HG03064 (cell line): ENCODE results near the gene CAMTA1.

Source experiments
- ATAC-seq: cut with Tn5 transposase; IDR thresholded peaks from one replicate; pipeline ENCODE4 v1.9.1; 2021; ENCODE audit warnings: low read depth; ENCODE audit not compliant: unreplicated experiment

Gene CAMTA1

GRCh38 chr1:7583291-7584096, 798.2 kb downstream of the CAMTA1 start:
- no peak for ATAC-seq

GRCh38 chr1:7584157-7584556, 798.9 kb downstream of the CAMTA1 start:
- ATAC-seq, result no peak

- no peak for ATAC-seq
These were observed 799.4 kb downstream of the CAMTA1 start for GRCh38 chr1:7584643-7585042.

GRCh38 chr1:7585216-7585907, 800.1 kb downstream of the CAMTA1 start:
- no peak for ATAC-seq

DNA sequence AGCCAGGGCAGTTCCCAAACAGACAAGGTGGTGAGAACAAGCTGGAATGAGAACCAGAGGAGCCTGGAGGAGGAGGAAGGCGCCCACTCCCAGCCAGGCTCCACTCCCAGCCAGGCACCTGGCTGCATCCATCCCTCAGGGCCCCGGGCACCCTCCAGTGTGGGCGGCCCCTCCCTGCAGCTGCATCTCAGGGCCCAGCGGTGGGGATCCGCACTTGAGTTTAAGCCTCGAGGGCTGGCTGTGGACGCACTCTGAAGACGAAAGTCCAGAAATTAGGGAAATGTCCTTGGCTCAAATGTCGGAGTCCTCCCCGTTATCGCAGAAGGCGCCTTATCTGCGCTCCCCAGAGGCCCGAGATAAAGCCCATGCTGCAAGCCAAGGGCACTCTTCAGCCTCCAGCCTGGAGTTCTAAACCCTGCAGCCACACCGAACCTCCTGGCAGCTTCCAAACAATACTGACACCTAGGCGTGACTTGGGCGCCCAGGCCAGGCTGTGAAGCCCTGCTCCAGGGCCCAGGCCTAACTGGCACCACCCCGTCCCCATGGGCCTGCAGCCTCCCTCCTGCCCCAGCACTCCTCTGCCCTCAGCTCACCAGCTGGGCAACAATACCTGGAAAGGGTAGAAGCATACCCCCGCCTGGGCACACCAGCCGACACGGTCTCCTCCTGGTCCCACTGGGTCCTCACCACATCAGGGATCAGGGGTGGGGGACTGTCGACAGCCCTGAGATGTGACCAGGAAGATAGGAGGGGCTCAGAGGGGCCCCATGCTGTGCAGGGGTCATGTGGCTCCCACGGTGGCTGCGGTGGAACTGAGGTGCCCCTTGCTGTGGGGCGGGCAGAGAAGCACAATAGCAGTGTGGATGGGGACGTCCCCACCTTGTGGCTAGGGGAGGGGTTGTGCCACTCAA, 801.0 kb downstream of the CAMTA1 start:
- ATAC-seq, result no peak

- no peak for ATAC-seq
These were observed 802.0 kb downstream of the CAMTA1 start for GRCh38 chr1:7587108-7587772.

GRCh38 chr1:7587773-7588456, 802.7 kb downstream of the CAMTA1 start:
- no peak for ATAC-seq

GRCh38 chr1:7588457-7588827, 803.2 kb downstream of the CAMTA1 start:
- ATAC-seq, result no peak

- ATAC-seq, result no peak
These were observed 804.0 kb downstream of the CAMTA1 start for GRCh38 chr1:7589080-7589735.

DNA sequence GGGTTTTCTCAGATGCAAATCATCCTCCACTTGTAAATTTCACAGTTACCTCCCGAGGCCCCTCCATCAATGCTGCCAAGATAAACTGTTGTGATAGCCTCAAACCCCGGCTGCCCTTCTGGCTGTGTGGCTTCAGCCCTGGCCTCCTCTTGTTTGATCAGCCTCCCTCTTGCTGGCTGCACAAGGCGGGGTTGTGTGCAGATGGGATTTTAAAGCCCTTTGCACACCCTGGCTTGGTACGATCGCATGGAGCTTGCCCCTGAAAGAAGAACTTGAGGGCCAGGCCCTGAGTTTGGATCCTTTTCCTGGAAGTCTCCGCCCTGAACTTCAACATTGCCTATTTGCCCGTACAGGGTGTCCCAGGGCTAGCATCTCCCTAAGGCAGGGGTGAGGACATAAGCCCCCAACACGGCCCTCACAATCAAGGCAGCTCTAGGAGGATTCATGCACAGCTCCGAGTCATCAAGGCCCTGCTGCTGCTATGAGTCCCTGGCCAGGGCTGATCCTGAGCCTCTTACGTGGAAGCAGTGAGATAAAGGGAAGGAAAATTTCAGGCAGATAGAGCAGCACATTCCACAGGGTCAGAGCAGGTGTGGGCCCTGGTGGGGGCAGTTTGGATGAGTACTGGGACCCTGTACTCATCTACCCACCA, 804.6 kb downstream of the CAMTA1 start:
- no peak for ATAC-seq

DNA sequence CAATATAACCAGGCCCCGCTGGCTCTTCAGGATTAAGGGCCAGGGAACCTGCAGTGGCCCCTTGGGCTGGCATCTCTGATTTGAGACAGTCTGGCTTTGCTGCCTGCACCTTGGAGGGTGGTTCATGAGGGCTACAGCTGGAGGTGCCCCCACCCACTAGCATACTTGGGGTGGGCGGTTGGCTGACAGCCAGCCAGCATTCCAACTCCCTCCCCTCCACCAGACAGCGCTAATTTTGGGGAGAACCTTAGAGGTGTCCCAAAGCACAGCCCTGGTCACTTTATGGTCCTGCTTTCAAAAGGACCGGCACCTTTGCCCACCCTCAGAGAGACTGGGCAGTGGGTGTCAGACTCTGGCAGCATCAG, 805.2 kb downstream of the CAMTA1 start:
- no peak for ATAC-seq

GRCh38 chr1:7591565-7591964, 806.3 kb downstream of the CAMTA1 start:
- no peak for ATAC-seq

- ATAC-seq, result no peak
These were observed 807.0 kb downstream of the CAMTA1 start for GRCh38 chr1:7592120-7592798.

GRCh38 chr1:7594002-7594713, 808.9 kb downstream of the CAMTA1 start:
- ATAC-seq, result no peak

DNA sequence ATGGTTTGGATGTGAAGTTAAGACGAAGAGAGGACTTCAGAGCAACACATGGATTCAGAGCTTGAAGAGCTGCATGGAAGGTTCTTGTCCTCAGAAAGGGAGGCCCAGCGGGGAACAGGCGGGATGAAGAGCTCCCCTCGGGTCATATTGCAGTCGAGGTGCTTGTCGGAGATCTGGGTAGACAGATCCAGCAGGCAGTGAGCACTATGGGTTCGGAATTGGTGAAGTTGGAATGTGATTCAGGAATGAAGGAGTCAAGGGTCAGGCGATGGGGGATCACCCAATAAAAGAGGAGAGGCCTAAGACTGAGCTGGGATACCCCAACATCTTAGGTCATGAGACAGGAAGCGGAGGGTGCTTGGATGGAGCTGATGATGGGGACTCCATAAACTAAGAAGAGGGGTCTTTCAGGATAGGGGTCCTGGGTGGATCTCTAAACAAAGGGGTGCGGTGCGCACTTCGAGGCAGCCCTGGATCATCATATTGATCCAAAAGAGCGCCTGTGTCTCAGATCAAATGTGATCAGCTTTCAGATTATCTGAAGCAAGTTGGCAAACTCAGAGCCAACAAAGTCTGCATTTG, 809.6 kb downstream of the CAMTA1 start:
- no peak for ATAC-seq

GRCh38 chr1:7595336-7595735, 810.1 kb downstream of the CAMTA1 start:
- no peak for ATAC-seq

DNA sequence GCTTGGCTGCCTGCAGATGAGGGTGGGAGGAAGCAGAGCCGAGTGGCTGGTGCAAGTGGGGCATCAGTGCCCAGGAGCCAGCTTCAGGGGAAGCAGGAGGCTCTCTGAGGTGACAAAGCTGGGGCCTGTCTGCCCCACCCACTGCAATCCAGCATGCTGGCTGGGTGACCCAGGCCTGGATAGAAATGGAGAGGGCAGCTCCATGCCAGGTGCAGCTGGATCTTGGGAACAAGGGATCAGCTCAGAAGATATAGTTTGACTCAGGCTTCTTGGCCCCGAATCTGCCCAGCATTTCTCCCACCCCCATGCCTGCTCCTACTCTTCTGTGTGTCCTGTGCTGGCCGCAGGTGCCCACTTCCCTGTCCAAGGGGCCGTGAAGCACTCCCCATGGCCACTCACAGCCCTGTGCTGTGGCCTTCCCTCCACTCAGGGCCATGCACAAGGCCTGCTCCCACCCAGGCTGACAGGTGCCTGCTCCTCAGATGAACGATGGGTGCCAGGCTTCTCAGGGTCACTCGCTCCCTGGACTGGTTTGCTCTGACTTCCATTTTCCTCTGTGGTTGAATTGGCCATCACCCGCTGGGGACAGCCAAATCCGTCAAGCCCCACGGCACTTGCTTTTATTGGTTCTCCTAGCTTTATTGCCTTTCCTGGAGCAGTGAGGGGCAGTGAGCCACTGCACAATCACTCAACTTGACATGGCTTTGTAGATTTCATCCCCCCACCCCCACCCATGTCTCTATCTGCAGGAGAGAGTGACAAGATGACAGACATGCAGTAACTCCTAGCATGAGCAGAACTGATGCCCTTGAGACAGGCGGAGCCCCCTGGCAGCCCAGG, 811.1 kb downstream of the CAMTA1 start:
- ATAC-seq, result no peak
